Bronchial epithelial cell (primary cell): Measurements from ENCODE around the gene ERAS. TPM values are rescaled to one million over a fixed set of nuclear protein-coding genes. Genes with fewer than 3 reads are reported as not detected.

Source experiments
- DNase-seq: peaks from one replicate; pipeline ENCODE4 v3.0.0-alpha.2; 2010; ENCODE audit warnings: low read depth
- FAIRE-seq: peaks from 2 replicates; lab custom pipeline; 2011; peaks lifted over from hg19 to GRCh38; lab: Jason Lieb, UNC
- H3K27me3 ChIP-seq: 2 replicates; pipeline ENCODE4 v1.5.1; 2011; ENCODE audit warnings: low read length; ENCODE audit not compliant: control insufficient read depth, insufficient read depth
- H3K36me3 ChIP-seq: 2 replicates; pipeline ENCODE4 v1.5.1; 2011; ENCODE audit warnings: low read length; ENCODE audit not compliant: control insufficient read depth, insufficient read depth
- H3K4me3 ChIP-seq: 2 replicates; pipeline ENCODE4 v1.5.1; 2011; ENCODE audit warnings: mild to moderate bottlenecking, low read depth, low read length, control low read depth
- total RNA-seq: library from RNA; depleted of rRNA; stranded (reverse); fragments of >200 nt; gene quantifications from 2 replicates; pipeline ENCODE4 v1.2.1, GENCODE V29; 2014
- TF ChIP-seq, protein P1 (sequence below): IDR thresholded peaks from 2 replicates; pipeline ENCODE4 v1.5.1; 2011; ENCODE audit warnings: mild to moderate bottlenecking, moderate library complexity, low read length, control low read depth, inconsistent platforms; ENCODE audit not compliant: insufficient read depth, severe bottlenecking

Gene ERAS
- total RNA-seq, 1 donor from 2014 or later = not detected

DNA sequence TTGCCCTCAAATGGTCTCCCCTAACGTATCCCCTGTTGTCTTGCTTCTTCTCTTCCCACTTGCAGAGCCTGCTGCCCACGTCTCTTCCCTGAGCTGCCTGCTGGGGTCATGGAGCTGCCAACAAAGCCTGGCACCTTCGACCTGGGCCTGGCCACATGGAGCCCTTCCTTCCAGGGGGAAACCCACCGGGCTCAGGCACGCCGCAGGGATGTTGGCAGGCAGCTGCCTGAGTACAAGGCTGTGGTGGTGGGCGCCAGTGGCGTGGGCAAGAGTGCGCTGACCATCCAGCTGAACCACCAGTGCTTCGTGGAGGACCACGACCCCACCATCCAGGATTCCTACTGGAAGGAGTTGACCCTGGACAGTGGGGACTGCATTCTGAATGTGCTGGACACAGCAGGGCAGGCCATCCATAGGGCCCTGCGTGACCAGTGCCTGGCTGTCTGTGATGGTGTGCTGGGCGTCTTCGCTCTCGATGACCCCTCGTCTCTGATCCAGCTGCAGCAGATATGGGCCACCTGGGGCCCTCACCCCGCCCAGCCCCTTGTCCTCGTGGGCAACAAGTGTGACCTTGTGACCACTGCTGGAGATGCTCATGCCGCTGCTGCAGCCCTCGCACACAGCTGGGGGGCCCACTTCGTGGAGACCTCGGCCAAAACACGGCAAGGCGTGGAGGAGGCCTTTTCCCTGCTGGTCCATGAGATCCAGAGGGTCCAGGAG lies 2.9 kb downstream of the ERAS start:
- TF ChIP-seq, protein P1, sequence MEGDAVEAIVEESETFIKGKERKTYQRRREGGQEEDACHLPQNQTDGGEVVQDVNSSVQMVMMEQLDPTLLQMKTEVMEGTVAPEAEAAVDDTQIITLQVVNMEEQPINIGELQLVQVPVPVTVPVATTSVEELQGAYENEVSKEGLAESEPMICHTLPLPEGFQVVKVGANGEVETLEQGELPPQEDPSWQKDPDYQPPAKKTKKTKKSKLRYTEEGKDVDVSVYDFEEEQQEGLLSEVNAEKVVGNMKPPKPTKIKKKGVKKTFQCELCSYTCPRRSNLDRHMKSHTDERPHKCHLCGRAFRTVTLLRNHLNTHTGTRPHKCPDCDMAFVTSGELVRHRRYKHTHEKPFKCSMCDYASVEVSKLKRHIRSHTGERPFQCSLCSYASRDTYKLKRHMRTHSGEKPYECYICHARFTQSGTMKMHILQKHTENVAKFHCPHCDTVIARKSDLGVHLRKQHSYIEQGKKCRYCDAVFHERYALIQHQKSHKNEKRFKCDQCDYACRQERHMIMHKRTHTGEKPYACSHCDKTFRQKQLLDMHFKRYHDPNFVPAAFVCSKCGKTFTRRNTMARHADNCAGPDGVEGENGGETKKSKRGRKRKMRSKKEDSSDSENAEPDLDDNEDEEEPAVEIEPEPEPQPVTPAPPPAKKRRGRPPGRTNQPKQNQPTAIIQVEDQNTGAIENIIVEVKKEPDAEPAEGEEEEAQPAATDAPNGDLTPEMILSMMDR = no peak
- Histone ChIP-seq H3K4me3 (no peak overlapping the region), H3K36me3 (no peaks in the 10 kb centered on the region), H3K27me3 (no peaks in the 10 kb centered on the region)
- FAIRE-seq (no peak), DNase-seq (no peak)

DNA sequence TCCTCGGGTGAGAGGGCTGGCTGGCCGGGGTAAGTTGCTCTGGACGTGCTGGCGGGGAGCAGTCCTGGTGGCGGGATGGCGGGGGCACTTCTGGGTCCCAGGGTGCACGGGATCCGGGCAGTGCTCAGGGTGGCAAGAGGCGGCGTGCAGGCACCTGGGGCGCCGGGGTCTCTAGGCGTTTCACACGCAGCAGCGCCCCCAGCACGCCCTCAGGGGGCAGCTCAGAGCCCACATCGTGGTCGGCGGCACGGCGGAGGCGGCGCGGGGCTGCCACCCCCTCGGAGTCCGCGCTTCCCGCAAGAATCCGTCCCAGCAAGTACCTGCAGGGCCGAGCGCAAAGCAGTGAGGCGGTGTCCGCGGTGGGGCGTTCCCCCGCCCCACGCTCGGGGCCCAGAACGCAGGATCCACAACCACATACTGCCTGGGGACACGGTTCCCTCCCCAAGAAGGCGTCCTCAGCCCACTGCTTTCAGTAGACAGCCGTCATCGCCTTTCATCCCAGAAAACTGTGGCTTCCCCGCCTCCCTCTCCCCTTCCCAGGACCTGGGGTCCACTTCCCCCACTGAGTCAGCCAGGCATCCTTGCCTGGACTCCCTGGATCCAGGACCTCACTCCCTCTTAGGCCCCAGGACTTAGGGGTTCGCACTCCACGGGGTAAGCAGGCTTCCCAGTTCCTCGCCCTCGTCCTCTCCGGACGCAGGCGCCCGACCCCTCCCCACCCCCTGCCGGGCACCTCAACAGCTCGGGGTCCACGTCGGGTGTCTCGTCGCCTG lies 5.0 kb downstream of the ERAS start:
- Histone ChIP-seq H3K27me3 (no peaks in the 10 kb centered on the region), H3K4me3 (no peak overlapping the region), H3K36me3 (no peaks in the 10 kb centered on the region)
- FAIRE-seq = no peak
- DNase-seq = no peak
- TF ChIP-seq, protein P1 = no peak

DNA sequence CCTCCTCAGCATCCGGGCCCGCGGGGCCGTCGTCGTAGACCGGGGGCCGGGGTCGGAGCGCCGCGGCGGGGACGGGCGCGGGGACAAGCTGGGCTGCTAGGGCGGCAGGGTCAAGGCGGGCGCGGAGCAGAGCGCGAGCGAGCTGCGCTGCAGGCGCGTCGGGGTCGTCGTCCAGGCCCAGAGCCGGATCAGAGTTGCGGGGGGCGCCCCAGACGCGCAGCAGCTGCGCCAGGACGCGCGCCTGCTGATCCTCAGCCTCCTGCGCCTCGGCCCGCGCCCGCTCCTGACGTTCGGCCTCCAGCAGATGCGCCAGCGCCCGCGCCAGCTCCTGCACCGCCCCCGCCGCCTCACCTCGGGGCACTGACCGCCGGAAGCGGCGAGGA lies 5.6 kb downstream of the ERAS start:
- no peak for DNase-seq
- TF ChIP-seq, protein P1 = no peak
- FAIRE-seq = no peak

DNA sequence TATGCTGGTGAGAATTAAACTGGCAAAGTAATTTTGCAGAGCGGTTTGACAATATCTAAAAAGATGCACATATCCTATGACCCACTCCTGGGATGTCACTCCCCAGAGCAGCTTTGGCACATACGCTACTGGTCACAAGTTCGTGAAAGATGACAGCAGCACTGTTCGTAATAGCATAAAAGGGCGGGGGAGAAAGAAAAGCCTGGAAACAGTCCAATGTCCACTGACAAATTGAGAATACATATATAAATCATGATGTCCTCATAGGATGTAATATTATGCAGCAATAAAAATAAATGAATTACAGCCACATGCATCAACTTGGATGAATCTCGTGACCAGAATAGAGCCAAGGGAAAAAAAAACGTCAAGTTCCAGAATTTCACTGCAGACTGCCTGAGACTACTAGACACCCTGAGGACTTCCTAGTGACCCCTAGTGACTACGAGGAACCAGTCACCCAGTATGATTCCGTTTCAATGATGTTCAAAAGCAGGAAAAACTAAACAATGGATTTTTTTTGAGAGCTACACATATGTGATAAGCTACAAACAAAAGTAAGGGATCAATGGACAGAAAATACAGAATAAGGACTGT lies 7.3 kb downstream of the ERAS start:
- Histone ChIP-seq H3K27me3 (no peaks in the 10 kb centered on the region), H3K4me3 (no peak overlapping the region), H3K36me3 (no peaks in the 10 kb centered on the region)
- FAIRE-seq = no peak
- DNase-seq = no peak
- TF ChIP-seq, protein P1 = no peak

More for the DNA sequence above, 5.6 kb downstream of the ERAS start:
- Histone ChIP-seq H3K27me3 (no peaks in the 10 kb centered on the region), H3K36me3 (no peaks in the 10 kb centered on the region), H3K4me3 (no peak overlapping the region)

DNA sequence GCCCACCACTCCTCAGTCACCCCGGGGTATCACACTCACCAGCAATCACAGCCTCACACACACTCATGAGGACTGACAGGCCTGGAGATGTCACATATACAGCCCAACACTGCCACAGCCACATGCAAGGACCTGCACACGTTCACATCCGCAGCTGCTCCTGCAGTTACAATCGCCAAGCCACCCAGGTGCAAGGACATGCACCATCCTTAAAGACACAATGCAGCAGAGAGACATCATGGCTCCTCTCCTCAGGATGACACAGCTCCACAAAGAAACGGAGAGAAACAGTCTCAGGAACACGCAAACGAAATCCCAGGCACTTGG lies 8.0 kb downstream of the ERAS start:
- FAIRE-seq = peak; percentile 28
- H3K27me3 ChIP-seq = no peaks in the 10 kb centered on the region
- no peak overlapping the region for H3K4me3 ChIP-seq
- no peak for DNase-seq
- TF ChIP-seq, protein P1 = no peak
- H3K36me3 ChIP-seq = no peaks in the 10 kb centered on the region
